ENCODE results near the gene PCDH17.

The PCDH17 gene

DNA sequence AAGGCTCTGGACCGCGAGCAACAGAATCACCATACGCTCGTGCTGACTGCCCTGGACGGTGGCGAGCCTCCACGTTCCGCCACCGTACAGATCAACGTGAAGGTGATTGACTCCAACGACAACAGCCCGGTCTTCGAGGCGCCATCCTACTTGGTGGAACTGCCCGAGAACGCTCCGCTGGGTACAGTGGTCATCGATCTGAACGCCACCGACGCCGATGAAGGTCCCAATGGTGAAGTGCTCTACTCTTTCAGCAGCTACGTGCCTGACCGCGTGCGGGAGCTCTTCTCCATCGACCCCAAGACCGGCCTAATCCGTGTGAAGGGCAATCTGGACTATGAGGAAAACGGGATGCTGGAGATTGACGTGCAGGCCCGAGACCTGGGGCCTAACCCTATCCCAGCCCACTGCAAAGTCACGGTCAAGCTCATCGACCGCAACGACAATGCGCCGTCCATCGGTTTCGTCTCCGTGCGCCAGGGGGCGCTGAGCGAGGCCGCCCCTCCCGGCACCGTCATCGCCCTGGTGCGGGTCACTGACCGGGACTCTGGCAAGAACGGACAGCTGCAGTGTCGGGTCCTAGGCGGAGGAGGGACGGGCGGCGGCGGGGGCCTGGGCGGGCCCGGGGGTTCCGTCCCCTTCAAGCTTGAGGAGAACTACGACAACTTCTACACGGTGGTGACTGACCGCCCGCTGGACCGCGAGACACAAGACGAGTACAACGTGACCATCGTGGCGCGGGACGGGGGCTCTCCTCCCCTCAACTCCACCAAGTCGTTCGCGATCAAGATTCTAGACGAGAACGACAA lies 1.8 kb downstream of the PCDH17 start:
- POLR2A ChIA-PET: no interaction called here
- Histone ChIP-seq H3K36me3 (ENCODE audit: control insufficient read depth in 2 of 2, insufficient read depth in 1 of 2, low read length in 2 of 2) (peaks cover 0 to 16% of the 10 kb centered on the region in 2 experiments; a peak in 1 of 3 replicates), H3K9me3 (ENCODE audit: control insufficient read depth, insufficient read depth, low read depth, low read length) (no peaks in the 10 kb centered on the region), H3K4me3 (ENCODE audit: low read depth, low read length) (no peak overlapping the region), H3K4me1 (ENCODE audit: control insufficient read depth, insufficient read depth, low read length) (no peaks in the 10 kb centered on the region), H3K27ac (ENCODE audit: extremely low read depth, low read depth, low read length) (no peak overlapping the region)
- CTCF ChIA-PET: no interaction called here
- TF ChIP-seq, protein P1, sequence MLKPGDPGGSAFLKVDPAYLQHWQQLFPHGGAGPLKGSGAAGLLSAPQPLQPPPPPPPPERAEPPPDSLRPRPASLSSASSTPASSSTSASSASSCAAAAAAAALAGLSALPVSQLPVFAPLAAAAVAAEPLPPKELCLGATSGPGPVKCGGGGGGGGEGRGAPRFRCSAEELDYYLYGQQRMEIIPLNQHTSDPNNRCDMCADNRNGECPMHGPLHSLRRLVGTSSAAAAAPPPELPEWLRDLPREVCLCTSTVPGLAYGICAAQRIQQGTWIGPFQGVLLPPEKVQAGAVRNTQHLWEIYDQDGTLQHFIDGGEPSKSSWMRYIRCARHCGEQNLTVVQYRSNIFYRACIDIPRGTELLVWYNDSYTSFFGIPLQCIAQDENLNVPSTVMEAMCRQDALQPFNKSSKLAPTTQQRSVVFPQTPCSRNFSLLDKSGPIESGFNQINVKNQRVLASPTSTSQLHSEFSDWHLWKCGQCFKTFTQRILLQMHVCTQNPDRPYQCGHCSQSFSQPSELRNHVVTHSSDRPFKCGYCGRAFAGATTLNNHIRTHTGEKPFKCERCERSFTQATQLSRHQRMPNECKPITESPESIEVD (tag by site-specific recombination; IDR thresholded peaks at IDR 0.05): no peak
- 0 out of 2 replicates have a peak, but pooled peaks have one; percentile 19 for TF ChIP-seq HOXC10 (CRISPR knock-in tag; IDR thresholded peaks at IDR 0.05)
- no peak for TF ChIP-seq ZFP3 (tag by site-specific recombination; IDR thresholded peaks at IDR 0.05; ENCODE audit: low read depth)
- peak; percentile 51; the same call in 1 of the 2 replicates for TF ChIP-seq ZNF202 (tag by site-specific recombination; IDR thresholded peaks at IDR 0.05; ENCODE audit: borderline replicate concordance)

DNA sequence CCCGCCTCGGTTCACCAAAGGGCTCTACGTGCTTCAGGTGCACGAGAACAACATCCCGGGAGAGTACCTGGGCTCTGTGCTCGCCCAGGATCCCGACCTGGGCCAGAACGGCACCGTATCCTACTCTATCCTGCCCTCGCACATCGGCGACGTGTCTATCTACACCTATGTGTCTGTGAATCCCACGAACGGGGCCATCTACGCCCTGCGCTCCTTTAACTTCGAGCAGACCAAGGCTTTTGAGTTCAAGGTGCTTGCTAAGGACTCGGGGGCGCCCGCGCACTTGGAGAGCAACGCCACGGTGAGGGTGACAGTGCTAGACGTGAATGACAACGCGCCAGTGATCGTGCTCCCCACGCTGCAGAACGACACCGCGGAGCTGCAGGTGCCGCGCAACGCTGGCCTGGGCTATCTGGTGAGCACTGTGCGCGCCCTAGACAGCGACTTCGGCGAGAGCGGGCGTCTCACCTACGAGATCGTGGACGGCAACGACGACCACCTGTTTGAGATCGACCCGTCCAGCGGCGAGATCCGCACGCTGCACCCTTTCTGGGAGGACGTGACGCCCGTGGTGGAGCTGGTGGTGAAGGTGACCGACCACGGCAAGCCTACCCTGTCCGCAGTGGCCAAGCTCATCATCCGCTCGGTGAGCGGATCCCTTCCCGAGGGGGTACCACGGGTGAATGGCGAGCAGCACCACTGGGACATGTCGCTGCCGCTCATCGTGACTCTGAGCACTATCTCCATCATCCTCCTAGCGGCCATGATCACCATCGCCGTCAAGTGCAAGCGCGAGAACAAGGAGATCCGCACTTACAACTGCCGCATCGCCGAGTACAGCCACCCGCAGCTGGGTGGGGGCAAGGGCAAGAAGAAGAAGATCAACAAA lies 2.6 kb downstream of the PCDH17 start:
- TF ChIP-seq ZNF202 (tag by site-specific recombination; IDR thresholded peaks at IDR 0.05; ENCODE audit: borderline replicate concordance): peak; percentile 82
- TF ChIP-seq ZNF133 (tag by site-specific recombination; IDR thresholded peaks at IDR 0.05): no peak
- Histone ChIP-seq H3K36me3 (ENCODE audit: control insufficient read depth in 2 of 2, insufficient read depth in 1 of 2, low read length in 2 of 2) (peaks cover 0 to 16% of the 10 kb centered on the region in 2 experiments; a peak in 1 of 3 replicates), H3K4me1 (ENCODE audit: control insufficient read depth, insufficient read depth, low read length) (no peaks in the 10 kb centered on the region), H3K27ac (ENCODE audit: extremely low read depth, low read depth, low read length) (no peak overlapping the region), H3K4me3 (ENCODE audit: low read depth, low read length) (no peak overlapping the region; the same call in 1 of the 2 replicates), H3K9me3 (ENCODE audit: control insufficient read depth, insufficient read depth, low read depth, low read length) (no peaks in the 10 kb centered on the region)
- ChIA-PET CTCF (interaction anchor here (0.7 to 1.7 kb wide), 2 partner anchors 9 to 300 kb away, joined by 3 to 7 read pairs; no protein-coding TSS in a partner anchor), POLR2A (no interaction called here)

DNA sequence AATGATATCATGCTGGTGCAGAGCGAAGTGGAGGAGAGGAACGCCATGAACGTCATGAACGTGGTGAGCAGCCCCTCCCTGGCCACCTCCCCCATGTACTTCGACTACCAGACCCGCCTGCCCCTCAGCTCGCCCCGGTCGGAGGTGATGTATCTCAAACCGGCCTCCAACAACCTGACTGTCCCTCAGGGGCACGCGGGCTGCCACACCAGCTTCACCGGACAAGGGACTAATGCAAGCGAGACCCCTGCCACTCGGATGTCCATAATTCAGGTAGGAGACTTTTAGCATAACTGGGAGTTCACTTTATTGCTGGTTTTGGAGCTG lies 3.3 kb downstream of the PCDH17 start:
- ChIA-PET CTCF (interaction anchor here (0.7 to 1.7 kb wide), 3 partner anchors 10 to 1757 kb away, joined by 3 to 7 read pairs (median 3); no protein-coding TSS in a partner anchor), POLR2A (no interaction called here)
- H3K4me3 ChIP-seq (ENCODE audit: low read depth, low read length): no peak overlapping the region; the same call in 1 of the 2 replicates
- no peaks in the 10 kb centered on the region for H3K9me3 ChIP-seq (ENCODE audit: control insufficient read depth, insufficient read depth, low read depth, low read length)
- H3K36me3 ChIP-seq (ENCODE audit: control insufficient read depth in 2 of 2, insufficient read depth in 1 of 2, low read length in 2 of 2): peaks cover 0 to 16% of the 10 kb centered on the region in 2 experiments; a peak in 1 of 3 replicates
- H3K4me1 ChIP-seq (ENCODE audit: control insufficient read depth, insufficient read depth, low read length): no peaks in the 10 kb centered on the region
- no peak overlapping the region for H3K27ac ChIP-seq (ENCODE audit: extremely low read depth, low read depth, low read length)
- TF ChIP-seq, protein P2, sequence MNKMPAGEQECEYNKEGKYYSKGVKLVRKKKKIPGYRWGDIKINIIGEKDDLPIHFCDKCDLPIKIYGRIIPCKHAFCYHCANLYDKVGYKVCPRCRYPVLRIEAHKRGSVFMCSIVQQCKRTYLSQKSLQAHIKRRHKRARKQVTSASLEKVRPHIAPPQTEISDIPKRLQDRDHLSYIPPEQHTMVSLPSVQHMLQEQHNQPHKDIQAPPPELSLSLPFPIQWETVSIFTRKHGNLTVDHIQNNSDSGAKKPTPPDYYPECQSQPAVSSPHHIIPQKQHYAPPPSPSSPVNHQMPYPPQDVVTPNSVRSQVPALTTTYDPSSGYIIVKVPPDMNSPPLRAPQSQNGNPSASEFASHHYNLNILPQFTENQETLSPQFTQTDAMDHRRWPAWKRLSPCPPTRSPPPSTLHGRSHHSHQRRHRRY (tag by site-specific recombination; IDR thresholded peaks at IDR 0.05): no peak
- TF ChIP-seq, protein P3, sequence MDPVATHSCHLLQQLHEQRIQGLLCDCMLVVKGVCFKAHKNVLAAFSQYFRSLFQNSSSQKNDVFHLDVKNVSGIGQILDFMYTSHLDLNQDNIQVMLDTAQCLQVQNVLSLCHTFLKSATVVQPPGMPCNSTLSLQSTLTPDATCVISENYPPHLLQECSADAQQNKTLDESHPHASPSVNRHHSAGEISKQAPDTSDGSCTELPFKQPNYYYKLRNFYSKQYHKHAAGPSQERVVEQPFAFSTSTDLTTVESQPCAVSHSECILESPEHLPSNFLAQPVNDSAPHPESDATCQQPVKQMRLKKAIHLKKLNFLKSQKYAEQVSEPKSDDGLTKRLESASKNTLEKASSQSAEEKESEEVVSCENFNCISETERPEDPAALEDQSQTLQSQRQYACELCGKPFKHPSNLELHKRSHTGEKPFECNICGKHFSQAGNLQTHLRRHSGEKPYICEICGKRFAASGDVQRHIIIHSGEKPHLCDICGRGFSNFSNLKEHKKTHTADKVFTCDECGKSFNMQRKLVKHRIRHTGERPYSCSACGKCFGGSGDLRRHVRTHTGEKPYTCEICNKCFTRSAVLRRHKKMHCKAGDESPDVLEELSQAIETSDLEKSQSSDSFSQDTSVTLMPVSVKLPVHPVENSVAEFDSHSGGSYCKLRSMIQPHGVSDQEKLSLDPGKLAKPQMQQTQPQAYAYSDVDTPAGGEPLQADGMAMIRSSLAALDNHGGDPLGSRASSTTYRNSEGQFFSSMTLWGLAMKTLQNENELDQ (tag by site-specific recombination; IDR thresholded peaks at IDR 0.05; ENCODE audit: low read depth): no peak
- TF ChIP-seq KLF1 (tag by site-specific recombination; IDR thresholded peaks at IDR 0.05) (no peak), ZNF792 (tag by site-specific recombination; IDR thresholded peaks at IDR 0.05) (no peak), GLIS1 (tag by site-specific recombination; IDR thresholded peaks at IDR 0.05) (no peak), ZSCAN30 (tag by site-specific recombination; IDR thresholded peaks at IDR 0.05) (no peak), ZNF302 (tag by site-specific recombination; IDR thresholded peaks at IDR 0.05; ENCODE audit: low read depth) (no peak), ZNF16 (tag by site-specific recombination; IDR thresholded peaks at IDR 0.05; ENCODE audit: low read depth) (no peak), ZNF623 (tag by site-specific recombination; IDR thresholded peaks at IDR 0.05) (no peak), ZNF433 (tag by site-specific recombination; IDR thresholded peaks at IDR 0.05; ENCODE audit: low read depth) (no peak), ZNF112 (tag by site-specific recombination; IDR thresholded peaks at IDR 0.05) (no peak)
- TF ChIP-seq, protein P4, sequence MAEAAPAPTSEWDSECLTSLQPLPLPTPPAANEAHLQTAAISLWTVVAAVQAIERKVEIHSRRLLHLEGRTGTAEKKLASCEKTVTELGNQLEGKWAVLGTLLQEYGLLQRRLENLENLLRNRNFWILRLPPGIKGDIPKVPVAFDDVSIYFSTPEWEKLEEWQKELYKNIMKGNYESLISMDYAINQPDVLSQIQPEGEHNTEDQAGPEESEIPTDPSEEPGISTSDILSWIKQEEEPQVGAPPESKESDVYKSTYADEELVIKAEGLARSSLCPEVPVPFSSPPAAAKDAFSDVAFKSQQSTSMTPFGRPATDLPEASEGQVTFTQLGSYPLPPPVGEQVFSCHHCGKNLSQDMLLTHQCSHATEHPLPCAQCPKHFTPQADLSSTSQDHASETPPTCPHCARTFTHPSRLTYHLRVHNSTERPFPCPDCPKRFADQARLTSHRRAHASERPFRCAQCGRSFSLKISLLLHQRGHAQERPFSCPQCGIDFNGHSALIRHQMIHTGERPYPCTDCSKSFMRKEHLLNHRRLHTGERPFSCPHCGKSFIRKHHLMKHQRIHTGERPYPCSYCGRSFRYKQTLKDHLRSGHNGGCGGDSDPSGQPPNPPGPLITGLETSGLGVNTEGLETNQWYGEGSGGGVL (tag by site-specific recombination; IDR thresholded peaks at IDR 0.05): no peak
- TF ChIP-seq, protein P5, sequence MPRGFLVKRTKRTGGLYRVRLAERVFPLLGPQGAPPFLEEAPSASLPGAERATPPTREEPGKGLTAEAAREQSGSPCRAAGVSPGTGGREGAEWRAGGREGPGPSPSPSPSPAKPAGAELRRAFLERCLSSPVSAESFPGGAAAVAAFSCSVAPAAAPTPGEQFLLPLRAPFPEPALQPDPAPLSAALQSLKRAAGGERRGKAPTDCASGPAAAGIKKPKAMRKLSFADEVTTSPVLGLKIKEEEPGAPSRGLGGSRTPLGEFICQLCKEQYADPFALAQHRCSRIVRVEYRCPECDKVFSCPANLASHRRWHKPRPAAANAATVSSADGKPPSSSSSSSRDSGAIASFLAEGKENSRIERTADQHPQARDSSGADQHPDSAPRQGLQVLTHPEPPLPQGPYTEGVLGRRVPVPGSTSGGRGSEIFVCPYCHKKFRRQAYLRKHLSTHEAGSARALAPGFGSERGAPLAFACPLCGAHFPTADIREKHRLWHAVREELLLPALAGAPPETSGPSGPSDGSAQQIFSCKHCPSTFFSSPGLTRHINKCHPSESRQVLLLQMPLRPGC (tag by site-specific recombination; IDR thresholded peaks at IDR 0.05): no peak

Data from HEK293 (cell line).